Glomerular visceral epithelial cell (primary cell): Measurements from ENCODE around the gene KISS1R.
"Not testable (repeated sequence)": the region's sequence is repeated elsewhere in the genome, so short reads cannot be mapped to it uniquely, and the experiment has no call there.

ENCODE experiments used
- DNase-seq: peaks from one replicate; pipeline ENCODE4 v3.0.0-alpha.2; 2016; ENCODE audit errors: extremely low spot score

The KISS1R gene

DNA sequence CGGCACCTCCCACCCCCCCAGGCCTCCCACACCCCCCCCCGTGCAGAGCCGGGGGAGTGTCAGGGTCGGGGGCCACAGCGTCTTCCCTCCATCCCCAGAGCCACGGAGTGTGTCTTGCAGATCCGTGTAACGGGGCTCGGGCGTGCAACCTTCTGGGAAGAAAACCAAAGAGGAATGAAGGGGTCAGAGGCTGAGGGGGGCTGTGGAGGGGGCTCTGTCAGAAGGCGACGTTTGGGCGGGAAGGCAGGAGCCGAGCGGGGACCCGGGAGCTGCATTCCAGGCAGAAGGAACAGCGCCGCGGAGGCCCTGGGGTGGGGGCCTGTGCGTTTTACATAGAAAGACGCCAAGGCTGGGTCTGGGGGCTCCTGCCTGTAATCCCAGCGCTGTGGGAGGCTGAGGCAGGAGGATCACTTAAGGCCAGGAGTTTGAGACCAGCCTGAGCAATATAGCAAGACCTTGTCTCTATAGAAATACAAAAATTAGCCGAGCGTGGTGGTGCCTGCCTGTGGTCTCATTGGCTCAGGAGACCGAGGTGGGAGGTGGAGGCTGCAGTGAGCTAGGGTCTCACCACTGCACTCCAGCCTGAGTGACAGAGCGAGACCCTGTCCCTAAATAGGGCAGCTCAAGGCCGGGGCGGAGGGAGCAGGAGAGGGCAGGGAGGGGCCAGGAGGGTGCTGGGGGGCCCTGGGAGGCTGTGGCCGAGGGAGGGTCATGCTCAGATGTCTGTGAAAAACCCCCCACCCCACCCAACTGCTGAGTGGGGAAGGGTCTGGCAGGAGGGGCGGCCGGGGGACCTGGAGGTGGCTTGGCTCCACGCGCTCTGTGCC, 36.5 kb downstream of the KISS1R start:
- DNase-seq: no peak

DNA sequence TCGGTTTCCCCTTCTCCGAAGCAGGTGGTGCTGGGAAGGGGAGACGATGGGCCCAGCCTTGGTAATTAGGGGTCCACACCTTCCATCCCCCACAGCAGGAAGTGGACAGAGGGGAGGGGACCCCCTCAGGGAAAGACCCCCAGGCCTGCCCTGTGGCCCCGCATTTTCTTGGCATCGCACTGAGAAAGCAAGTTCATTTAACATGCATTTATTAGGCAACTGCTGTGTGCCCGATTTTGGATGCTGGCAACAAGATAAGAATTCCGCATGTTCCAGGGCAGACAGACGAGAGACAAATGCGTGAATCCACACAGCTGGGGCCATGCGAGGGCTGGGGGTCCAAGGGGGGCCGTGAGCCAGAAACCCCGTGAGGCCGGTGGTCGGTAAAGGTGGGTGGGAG, 37.1 kb downstream of the KISS1R start:
- no peak for DNase-seq

GRCh38 chr19:954672-955494, 37.8 kb downstream of the KISS1R start:
- DNase-seq: no peak

- no peak for DNase-seq
Measured at GRCh38 chr19:955803-956765, 39.0 kb downstream of the KISS1R start.

GRCh38 chr19:956766-957440, 39.8 kb downstream of the KISS1R start:
- DNase-seq: no peak

DNA sequence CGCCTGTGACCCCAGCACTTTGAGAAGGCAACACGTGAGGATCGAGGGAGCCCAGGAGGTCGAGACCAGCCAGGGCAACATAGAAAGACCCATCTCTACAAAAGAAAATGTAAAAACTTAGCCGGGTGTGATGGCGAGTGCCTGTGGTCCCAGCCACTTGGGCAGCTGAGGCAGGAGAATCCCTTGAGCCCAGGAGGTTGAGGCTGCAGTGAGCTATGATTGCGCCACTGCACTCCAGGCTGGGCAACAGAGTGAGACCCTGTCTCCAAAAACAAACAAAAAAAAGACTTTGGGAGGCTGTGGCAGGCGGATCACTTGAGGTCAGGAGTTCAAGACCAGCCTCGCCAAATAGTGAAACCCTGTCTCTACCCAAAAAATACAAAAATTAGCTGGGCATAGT, 40.4 kb downstream of the KISS1R start:
- DNase-seq: not testable (repeated sequence)

DNA sequence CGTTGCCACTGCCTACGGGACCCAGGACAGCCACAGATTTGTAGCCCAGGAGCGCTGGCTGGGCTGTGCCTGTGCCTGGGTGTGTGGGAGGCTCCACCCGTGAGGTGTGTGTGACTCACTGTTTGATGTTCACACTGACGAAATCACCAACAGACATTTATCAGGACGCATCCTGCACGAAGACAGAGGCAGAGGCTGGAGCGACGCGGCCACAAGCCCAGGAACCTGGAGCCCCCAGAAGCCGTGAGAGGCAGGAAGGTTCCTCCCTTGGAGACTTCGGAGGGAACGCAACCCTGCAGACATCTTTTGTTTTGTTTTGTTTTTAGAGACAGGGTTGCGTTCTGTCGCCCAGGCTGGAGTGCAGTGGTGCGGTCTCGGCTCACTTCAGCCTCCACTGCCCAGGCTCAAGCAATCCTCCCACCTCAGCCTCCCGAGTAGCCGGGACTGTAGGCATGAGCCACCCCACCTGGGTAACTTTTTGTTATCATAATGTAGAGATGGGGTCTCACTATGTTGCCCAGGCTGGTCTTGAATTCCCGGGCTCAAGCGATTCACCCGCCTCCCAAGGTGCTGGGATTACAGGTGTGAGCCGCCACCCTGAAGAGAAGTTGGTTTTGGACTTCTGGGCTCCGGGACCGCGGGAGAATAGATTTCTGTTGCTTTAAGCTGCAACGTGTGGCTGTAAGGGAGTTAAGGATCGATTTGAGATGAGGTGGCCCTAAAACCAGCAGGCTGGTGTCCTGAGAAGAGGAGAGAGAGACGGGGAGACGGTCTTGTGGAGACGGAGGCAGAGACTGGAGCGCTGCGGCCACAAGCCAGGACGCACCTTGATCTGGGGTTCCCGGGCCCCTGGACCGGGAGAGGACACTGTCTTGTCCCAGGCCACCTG, 42.1 kb downstream of the KISS1R start:
- no peak for DNase-seq

- DNase-seq: no peak
Measured at GRCh38 chr19:960020-960419, 42.9 kb downstream of the KISS1R start.

DNA sequence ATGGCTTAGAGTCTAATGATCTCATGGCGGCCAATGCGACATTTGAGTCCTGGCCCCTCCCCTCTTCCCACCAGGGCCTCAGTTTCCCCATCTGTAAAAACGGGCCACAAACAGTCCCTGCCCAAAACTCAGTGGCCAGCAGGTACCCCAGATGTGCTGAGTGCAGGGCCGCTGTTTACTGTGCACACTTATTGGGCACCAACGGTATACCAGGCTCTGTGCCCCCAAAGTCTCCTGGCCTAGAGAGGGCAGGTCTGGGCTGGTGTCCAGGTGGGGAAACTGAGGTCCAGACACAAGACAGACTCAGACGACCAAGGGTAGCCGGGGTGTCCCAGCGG, 43.4 kb downstream of the KISS1R start:
- DNase-seq: no peak

- no peak for DNase-seq
Measured at GRCh38 chr19:961866-962620, 44.9 kb downstream of the KISS1R start.

GRCh38 chr19:962683-963400, 45.7 kb downstream of the KISS1R start:
- DNase-seq: no peak

DNA sequence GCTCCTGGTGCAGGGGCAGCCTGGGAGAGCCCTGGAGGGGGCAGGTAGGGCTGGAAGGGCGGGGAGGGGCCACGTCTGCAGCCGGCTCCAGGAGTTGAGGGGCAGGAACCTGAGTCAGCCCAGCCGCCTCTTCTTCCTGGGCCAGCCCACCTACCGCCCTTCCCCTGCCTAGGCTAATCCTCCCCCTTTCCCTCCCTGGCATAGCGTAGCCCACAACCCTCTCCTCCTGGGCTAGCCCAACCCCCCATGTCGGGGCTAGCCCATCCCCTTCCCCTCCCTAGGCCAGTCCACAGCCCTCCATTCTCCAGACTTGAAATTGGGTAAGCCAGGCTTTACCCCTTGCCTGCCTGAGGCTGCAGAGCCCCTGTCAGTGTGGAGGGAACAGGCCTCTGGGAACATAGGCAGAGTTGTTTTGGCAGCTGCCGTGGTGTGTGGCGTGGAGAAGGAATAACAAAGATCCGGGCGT, 46.4 kb downstream of the KISS1R start:
- DNase-seq: no peak

DNA sequence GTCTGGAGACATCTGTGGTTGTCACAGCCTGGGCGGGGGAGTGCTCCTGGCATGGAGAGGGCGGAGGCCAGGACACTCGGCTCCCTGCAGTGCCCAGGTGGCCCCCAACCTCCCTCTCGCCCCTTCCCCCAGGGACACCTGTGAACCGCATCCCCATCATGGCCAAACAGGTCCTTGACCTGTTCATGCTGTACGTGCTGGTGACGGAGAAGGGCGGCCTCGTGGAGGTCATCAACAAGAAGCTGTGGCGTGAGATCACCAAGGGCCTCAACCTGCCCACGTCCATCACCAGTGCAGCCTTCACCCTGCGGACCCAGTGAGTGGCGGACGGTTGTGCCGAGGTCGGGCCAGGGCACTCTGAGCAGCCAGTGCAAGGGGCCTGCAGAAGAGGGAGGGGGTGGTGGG, 47.0 kb downstream of the KISS1R start:
- DNase-seq: no peak

- DNase-seq: no peak
Measured at GRCh38 chr19:964761-965694, 47.9 kb downstream of the KISS1R start.

DNA sequence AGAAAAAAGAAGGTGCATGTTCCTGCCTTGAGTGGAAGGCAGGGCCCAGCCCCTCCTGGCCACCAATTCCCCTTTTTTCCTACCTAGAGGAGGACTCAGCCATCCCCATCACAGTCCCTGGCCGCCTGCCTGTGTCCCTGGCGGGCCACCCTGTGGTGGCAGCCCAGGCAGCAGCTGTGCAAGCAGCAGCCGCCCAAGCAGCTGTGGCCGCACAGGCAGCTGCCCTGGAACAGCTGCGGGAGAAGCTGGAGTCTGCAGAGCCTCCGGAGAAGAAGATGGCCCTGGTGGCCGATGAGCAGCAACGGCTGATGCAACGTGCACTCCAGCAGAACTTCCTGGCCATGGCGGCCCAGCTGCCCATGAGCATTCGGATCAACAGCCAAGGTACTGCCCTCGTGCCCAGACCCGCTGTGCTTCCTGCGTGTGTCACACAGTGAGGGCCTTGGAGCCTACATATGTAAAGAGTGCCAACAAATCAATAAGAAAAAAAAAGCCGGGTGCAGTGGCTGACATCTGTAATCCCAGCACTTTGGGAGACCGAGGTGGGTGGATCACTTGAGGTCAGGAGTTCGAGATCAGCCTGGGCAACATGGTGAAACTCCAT, 49.5 kb downstream of the KISS1R start:
- DNase-seq: no peak
